NAMALWA (cell line): ENCODE data around the gene FARP1.
"Not testable (repeated sequence)": the region's sequence is repeated elsewhere in the genome, so short reads cannot be mapped to it uniquely, and the experiment has no call there.

ENCODE experiments used
- DNase-seq: peaks from one replicate; pipeline ENCODE4 v3.0.0-alpha.2; 2015; ENCODE audit warnings: low spot score

FARP1 gene

GRCh38 chr13:98399756-98400155 lies 256.9 kb downstream of the FARP1 start:
- DNase-seq: no peak

- DNase-seq: no peak
Observed at GRCh38 chr13:98401934-98402333, 259.0 kb downstream of the FARP1 start.

- no peak for DNase-seq
Observed at GRCh38 chr13:98403076-98403475, 260.2 kb downstream of the FARP1 start.

- DNase-seq: peak; percentile 24
Observed at GRCh38 chr13:98405107-98405571, 262.2 kb downstream of the FARP1 start.

GRCh38 chr13:98405690-98406344 lies 262.9 kb downstream of the FARP1 start:
- DNase-seq: no peak

- DNase-seq: no peak
Observed at GRCh38 chr13:98406427-98406826, 263.5 kb downstream of the FARP1 start.

GRCh38 chr13:98406971-98407370 lies 264.1 kb downstream of the FARP1 start:
- no peak for DNase-seq

GRCh38 chr13:98407575-98407974 lies 264.7 kb downstream of the FARP1 start:
- no peak for DNase-seq

- DNase-seq: no peak
Observed at GRCh38 chr13:98409281-98409680, 266.4 kb downstream of the FARP1 start.

- no peak for DNase-seq
Observed at GRCh38 chr13:98410612-98411011, 267.7 kb downstream of the FARP1 start.

- no peak for DNase-seq
Observed at GRCh38 chr13:98411013-98411412, 268.1 kb downstream of the FARP1 start.

GRCh38 chr13:98411617-98412265 lies 268.8 kb downstream of the FARP1 start:
- DNase-seq: no peak

- DNase-seq: not testable (repeated sequence)
Observed at GRCh38 chr13:98413278-98413677, 270.4 kb downstream of the FARP1 start.

- DNase-seq: peak; percentile 27
Observed at GRCh38 chr13:98413796-98414195, 270.9 kb downstream of the FARP1 start.

- no peak for DNase-seq
Observed at GRCh38 chr13:98415326-98416070, 272.6 kb downstream of the FARP1 start.

GRCh38 chr13:98416408-98416807 lies 273.5 kb downstream of the FARP1 start:
- DNase-seq: no peak

- DNase-seq: no peak
Observed at GRCh38 chr13:98419786-98420553, 277.1 kb downstream of the FARP1 start.

GRCh38 chr13:98420554-98421175 lies 277.8 kb downstream of the FARP1 start:
- no peak for DNase-seq

GRCh38 chr13:98422046-98422445 lies 279.2 kb downstream of the FARP1 start:
- DNase-seq: no peak

- no peak for DNase-seq
Observed at GRCh38 chr13:98423417-98423816, 280.5 kb downstream of the FARP1 start.

- no peak for DNase-seq
Observed at GRCh38 chr13:98427331-98427995, 284.6 kb downstream of the FARP1 start.
